Common myeloid progenitor, CD34-positive (primary cell): ENCODE data around the gene KRT13.

Experiments used
- CTCF ChIA-PET: fragments of 350-600 bp; sonication (Branson Sonifier 250); formaldehyde crosslinking; loops from one replicate; lab custom pipeline; 2021; ENCODE audit warnings: antibody characterized with exemption; lab: Charles Lee
- POLR2A ChIA-PET: fragments of 350-600 bp; sonication (Branson Sonifier 250); formaldehyde crosslinking; loops from one replicate; lab custom pipeline; 2021; ENCODE audit warnings: antibody characterized with exemption; lab: Charles Lee
- DNase-seq, 3 donors: peaks; one replicate each; pipeline versions ENCODE4 v3.0.0 to v3.0.0-alpha.2; 2013
- H3K27ac ChIP-seq, 2 experiments: 1 replicate in 1 of 2; 2 replicates in 1 of 2; pipeline ENCODE4 v1.7.0; 2013; ENCODE audit warnings: inconsistent platforms in 2 of 2, low read length in 2 of 2, mild to moderate bottlenecking in 2 of 2, low read depth in 1 of 2, moderate library complexity in 1 of 2; ENCODE audit not compliant: severe bottlenecking in 2 of 2, insufficient read depth in 1 of 2, poor library complexity in 1 of 2
- H3K27me3 ChIP-seq, 5 experiments: replicated peaks in 2 of 5; 1 replicate in 3 of 5; 2 replicates in 2 of 5; pipeline versions ENCODE4 v1.6.1 to v1.7.0; 2013; ENCODE audit warnings: low read length in 4 of 5, mild to moderate bottlenecking in 2 of 5, moderate library complexity in 2 of 5, inconsistent platforms in 1 of 5; ENCODE audit not compliant: insufficient read depth in 5 of 5, control insufficient read depth in 4 of 5
- H3K36me3 ChIP-seq, 4 experiments: 1 replicate in 2 of 4; 2 replicates in 2 of 4; pipeline versions ENCODE4 v1.6.1 to v1.7.0; 2013; ENCODE audit warnings: low read length in 3 of 4, control low read depth in 1 of 4, mild to moderate bottlenecking in 1 of 4; ENCODE audit not compliant: control insufficient read depth in 4 of 4, insufficient read depth in 4 of 4
- H3K4me1 ChIP-seq, 4 experiments: 1 replicate in 3 of 4; 2 replicates in 1 of 4; pipeline versions ENCODE4 v1.6.1 to v1.7.1; 2013; ENCODE audit warnings: low read length in 3 of 4, mild to moderate bottlenecking in 3 of 4, control low read depth in 1 of 4, inconsistent platforms in 1 of 4, moderate library complexity in 1 of 4; ENCODE audit not compliant: control insufficient read depth in 4 of 4, insufficient read depth in 4 of 4; ENCODE audit errors: control extremely low read depth in 1 of 4
- H3K4me3 ChIP-seq, 7 experiments: 1 replicate in 4 of 7; 2 replicates in 3 of 7; pipeline versions ENCODE4 v1.5.1 to v1.7.0; 2013; ENCODE audit warnings: mild to moderate bottlenecking in 7 of 7, low read length in 6 of 7, moderate library complexity in 6 of 7, inconsistent platforms in 2 of 7, low read depth in 2 of 7, control low read depth in 1 of 7; ENCODE audit not compliant: insufficient read depth in 4 of 7, control insufficient read depth in 1 of 7; ENCODE audit errors: extremely low read depth in 1 of 7
- H3K9me3 ChIP-seq, 5 experiments: 1 replicate in 4 of 5; 2 replicates in 1 of 5; pipeline versions ENCODE4 v1.6.1 to v1.7.1; 2013; ENCODE audit warnings: low read length in 4 of 5, mild to moderate bottlenecking in 2 of 5, inconsistent platforms in 1 of 5, low read depth in 1 of 5, moderate library complexity in 1 of 5; ENCODE audit not compliant: control insufficient read depth in 4 of 5, insufficient read depth in 2 of 5; ENCODE audit errors: control extremely low read depth in 1 of 5
- WGBS: methylation state at CpG from one replicate; pipeline ENCODE4 v1.1.5; 2013; ENCODE audit not compliant: insufficient coverage; 5-methylcytosine and 5-hydroxymethylcytosine counted together

Gene KRT13

DNA sequence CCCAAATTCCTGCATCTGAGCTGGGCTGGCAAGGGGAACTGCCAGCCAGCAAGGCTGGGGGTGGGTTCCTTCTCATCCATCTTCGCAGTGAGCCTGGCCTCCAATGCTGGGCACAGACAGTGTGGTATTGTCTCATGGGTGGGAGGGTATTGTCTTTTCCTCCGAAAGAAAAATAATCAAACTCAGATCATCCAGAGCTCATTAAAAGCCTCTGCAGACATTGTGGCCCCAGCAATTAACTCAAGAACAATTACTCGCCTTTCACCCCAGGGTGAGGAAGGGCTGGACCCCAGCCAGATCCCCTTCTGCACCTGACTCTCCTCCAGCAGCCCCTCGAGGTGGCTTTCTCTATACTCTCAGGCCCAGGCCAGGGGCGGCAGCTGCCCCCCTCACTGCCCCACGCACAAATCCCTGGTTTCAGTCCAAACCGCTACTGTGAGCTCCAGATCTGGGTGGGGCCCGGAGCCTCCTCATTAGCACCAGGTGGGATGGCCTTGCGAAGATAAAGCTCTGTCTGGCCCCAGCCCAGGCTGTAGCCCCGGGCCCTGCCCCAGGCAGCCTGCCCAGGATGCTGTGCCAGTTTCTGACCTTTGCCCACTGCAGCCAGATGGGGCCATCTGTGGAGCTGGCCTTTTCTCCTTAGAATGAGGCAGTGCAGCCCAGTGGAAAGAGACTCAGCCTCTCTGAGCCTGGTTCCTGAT is 15.6 kb upstream of the KRT13 start:
- POLR2A ChIA-PET, result no interaction called here
- H3K27ac ChIP-seq, result no peak overlapping the region
- peaks cover 0 to 7% (median 0%) of the 10 kb centered on the region in 4 experiments for H3K4me1 ChIP-seq
- CTCF ChIA-PET, result interaction anchor here (0.8 to 1.7 kb wide), 2 partner anchors 27 to 145 kb away, joined by 3 to 4 read pairs; no protein-coding TSS in a partner anchor
- DNase-seq, result no peak
- H3K36me3 ChIP-seq, result no peaks in the 10 kb centered on the region
- peaks cover 0 to 21% (median 3%) of the 10 kb centered on the region in 5 experiments for H3K27me3 ChIP-seq
- H3K9me3 ChIP-seq, result no peaks in the 10 kb centered on the region
- WGBS, result 85% methylated on average over 9 of the region's 10 CpGs
- no peak overlapping the region for H3K4me3 ChIP-seq

DNA sequence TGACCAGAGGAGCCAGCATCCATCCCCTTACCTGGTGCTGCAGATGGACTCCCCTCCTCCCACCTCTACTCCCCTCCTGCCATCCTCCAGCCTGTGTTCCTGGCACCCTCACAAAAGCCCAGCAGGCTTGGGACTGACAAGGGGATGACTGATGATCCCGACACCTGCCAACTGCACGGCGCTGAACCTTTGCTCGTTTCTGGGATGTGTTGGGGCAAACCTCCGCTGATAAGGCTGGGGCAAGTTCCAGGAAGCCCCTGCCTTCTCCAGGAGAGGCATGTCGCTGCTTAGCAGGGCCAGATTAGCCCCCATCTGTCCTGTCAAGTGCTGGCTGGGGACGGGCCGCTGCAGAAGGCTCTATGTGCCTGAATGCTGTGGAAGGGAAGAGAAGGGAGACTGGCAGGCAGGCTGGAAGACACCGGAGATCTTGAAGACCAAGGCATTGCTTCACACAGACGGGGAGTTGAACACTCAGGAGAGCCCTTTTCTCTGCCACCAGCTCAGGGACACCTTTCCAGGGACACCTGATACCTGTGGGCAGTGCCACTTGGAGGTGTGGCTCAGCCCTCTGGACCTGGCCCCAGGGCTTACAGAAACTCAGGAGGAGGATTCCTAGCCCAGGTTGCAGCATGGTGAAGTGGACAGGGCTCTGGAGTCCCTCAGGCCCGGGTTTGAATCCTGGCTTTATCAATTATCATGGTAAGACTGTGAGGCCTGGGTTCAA is 14.3 kb upstream of the KRT13 start:
- H3K36me3 ChIP-seq, result no peaks in the 10 kb centered on the region
- WGBS, result 86% methylated on average over 9 of the region's 11 CpGs
- CTCF ChIA-PET, result interaction anchor here (1.7 kb wide), 1 partner anchor 29 kb away, joined by 4 read pairs; no protein-coding TSS in a partner anchor
- H3K4me1 ChIP-seq, result peaks cover 0 to 7% (median 0%) of the 10 kb centered on the region in 4 experiments
- H3K27me3 ChIP-seq, result peaks cover 0 to 11% (median 3%) of the 10 kb centered on the region in 5 experiments
- no peak for DNase-seq
- no peak overlapping the region for H3K4me3 ChIP-seq
- no peak overlapping the region for H3K27ac ChIP-seq
- POLR2A ChIA-PET, result no interaction called here
- no peaks in the 10 kb centered on the region for H3K9me3 ChIP-seq

DNA sequence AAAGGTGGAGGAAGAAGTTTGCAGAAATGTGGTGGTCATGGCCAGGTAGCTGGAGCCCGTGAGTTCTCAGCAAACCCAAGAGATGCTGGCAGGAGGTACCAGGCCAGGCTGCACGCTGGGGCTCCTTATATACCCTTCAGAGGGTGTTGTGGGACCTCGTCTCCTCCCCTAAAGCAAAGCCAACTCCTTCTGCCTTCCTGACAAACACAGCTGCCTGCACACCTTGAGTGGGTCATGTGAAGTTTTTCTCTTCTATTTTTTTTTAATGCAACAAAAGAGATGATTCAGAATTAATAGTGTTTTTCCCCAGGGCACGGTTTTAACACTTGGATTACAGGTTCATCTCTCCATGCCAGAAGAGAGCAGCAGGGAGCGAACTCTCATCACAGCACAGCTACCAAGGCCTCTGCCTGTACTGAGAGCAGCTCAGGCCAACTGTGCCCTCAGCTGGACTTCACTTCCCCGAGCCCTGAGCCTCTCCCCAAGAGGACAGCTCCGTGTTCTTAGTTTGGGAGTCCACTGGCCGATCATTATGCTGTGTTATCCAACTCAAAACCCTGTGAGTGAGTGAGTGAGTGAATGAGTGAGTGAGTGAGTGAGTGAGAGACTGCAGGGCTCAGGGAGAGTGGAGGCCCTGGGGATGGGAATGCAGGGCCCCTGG is 13.5 kb upstream of the KRT13 start, which contains the start of gene KRT15:
KRT15 (minus strand) TSS at position 102 of the 661 bp plus-strand sequence; CDS start at position 39, 63 bp downstream.
- 98% methylated on average over 7 of the region's 8 CpGs for WGBS
- Histone ChIP-seq H3K9me3 (no peaks in the 10 kb centered on the region), H3K36me3 (no peaks in the 10 kb centered on the region), H3K27ac (no peak within 1 kb of the TSS), H3K27me3 (peaks cover 0 to 5% (median 2%) of the 10 kb centered on the region in 5 experiments), H3K4me3 (no peak within 1 kb of the TSS), H3K4me1 (peaks cover 0 to 7% (median 0%) of the 10 kb centered on the region in 4 experiments)
- ChIA-PET CTCF (interaction anchor here (1.3 kb wide), 1 partner anchor 666 kb away, joined by 3 read pairs; no protein-coding TSS in a partner anchor), POLR2A (no interaction called here)
- DNase-seq, result no peak

DNA sequence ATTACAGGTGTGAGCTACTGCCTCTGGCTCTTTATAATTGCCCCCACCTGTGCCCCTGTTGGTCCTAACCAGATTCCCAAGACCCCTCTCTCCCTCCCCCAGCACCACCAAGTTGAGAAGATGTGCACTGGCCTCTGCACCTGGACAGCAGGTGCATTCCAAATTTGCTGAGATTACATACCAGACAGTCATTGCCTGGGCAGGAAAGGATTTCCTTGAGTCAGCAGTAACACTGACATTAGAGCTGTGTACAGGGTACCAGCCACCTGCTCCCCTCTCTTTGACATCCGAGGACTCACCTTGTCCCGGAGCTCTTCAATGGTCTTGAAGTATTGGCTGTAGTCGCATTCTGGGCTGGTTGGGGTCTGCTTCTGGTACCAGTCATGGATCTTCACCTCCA is 12.6 kb upstream of the KRT13 start:
- no peak overlapping the region for H3K27ac ChIP-seq

DNA sequence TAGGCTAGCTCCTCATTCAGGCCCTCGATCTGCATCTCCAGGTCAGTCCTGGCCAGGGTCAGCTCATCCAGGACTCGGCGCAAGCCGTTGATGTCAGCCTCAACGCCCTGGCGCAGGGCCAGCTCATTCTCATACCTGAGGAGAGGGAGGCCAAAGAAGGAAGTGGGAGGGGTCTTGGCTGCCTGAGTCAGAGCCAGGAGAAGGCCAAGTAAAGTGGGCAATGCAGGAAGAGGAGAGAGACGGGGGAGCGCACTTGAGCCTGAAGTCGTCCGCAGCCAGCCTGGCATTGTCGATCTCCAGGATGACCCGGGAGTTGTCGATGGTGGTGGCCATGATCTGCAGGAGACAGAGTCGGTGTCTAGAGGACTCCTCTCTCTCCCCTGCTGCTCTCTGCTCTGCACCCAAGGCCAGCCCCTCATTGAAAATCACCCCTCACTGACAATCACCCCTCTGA is 11.4 kb upstream of the KRT13 start:
- H3K9me3 ChIP-seq, result no peaks in the 10 kb centered on the region
- H3K4me1 ChIP-seq, result peaks cover 0 to 8% (median 6%) of the 10 kb centered on the region in 4 experiments
- no peak overlapping the region for H3K27ac ChIP-seq
- no peak for DNase-seq
- 95% methylated on average over 12 of the region's 14 CpGs for WGBS
- no peak overlapping the region for H3K4me3 ChIP-seq
- peaks cover 0 to 5% (median 0%) of the 10 kb centered on the region in 5 experiments for H3K27me3 ChIP-seq
- ChIA-PET CTCF (no interaction called here), POLR2A (no interaction called here)
- no peaks in the 10 kb centered on the region for H3K36me3 ChIP-seq

More for the DNA sequence above, 12.6 kb upstream of the KRT13 start:
- POLR2A ChIA-PET, result no interaction called here
- H3K36me3 ChIP-seq, result no peaks in the 10 kb centered on the region
- no peak overlapping the region for H3K4me3 ChIP-seq
- H3K4me1 ChIP-seq, result peaks cover 0 to 7% (median under 1%) of the 10 kb centered on the region in 4 experiments
- no peak for DNase-seq
- no peaks in the 10 kb centered on the region for H3K9me3 ChIP-seq
- peaks cover 0 to 5% (median 0%) of the 10 kb centered on the region in 5 experiments for H3K27me3 ChIP-seq
- 95% methylated on average over 2 of the region's 3 CpGs for WGBS
- CTCF ChIA-PET, result interaction anchor here (1.3 kb wide), 1 partner anchor 665 kb away, joined by 3 read pairs; no protein-coding TSS in a partner anchor

DNA sequence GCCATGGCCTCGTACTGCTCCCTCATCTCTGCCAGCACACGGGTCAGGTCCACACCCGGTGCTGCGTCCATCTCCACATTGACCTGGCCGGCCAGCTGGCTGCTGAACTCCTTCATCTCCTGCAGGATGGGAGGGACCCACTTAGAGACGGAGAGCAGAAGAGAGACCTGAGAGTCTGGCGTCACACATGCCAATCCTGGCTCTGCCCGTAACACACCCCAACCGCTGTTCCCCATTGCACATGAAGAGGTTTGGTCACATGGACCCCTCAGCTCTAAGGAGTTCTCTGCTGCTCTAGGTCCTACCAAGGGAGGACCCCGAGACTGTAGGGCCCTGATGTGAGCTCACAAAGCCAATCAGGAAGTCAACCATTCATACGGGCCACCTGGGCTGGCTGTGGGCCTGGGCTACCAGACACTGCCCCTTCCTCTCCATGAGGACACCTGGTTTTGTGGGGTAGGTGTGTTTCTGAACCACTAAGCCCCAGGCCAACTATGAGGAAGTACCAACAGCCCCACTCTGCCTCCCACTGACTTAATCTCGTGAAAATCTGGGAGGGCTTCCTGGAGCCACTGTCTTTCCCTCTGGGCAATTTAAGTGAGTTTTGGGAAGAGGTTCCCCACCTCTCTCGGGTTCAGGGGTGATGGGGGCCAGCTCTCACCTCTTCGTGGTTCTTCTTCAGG is 10.9 kb upstream of the KRT13 start:
- Histone ChIP-seq H3K4me1 (peaks cover 0 to 8% (median 4%) of the 10 kb centered on the region in 4 experiments), H3K27me3 (peaks cover 0 to 5% (median 0%) of the 10 kb centered on the region in 5 experiments), H3K4me3 (no peak overlapping the region), H3K36me3 (no peaks in the 10 kb centered on the region), H3K27ac (no peak overlapping the region), H3K9me3 (no peaks in the 10 kb centered on the region)
- CTCF ChIA-PET, result no interaction called here
- DNase-seq, result no peak
- POLR2A ChIA-PET, result no interaction called here
- WGBS, result 96% methylated on average over 11 of the region's 14 CpGs
